Stimulated activated CD4-positive, alpha-beta T cell treated with anti-CD3 and anti-CD28 coated beads, Interleukin-15, amount 100 ng/mL, for 48 hours (primary cell): Measurements from ENCODE around the gene SIRT5.

Experiments used
- DNase-seq, 2 donors: peaks; one replicate each; pipeline ENCODE4 v3.0.0-alpha.2; 2020; ENCODE audit warnings: low read depth in 2 of 2

Gene SIRT5

DNA sequence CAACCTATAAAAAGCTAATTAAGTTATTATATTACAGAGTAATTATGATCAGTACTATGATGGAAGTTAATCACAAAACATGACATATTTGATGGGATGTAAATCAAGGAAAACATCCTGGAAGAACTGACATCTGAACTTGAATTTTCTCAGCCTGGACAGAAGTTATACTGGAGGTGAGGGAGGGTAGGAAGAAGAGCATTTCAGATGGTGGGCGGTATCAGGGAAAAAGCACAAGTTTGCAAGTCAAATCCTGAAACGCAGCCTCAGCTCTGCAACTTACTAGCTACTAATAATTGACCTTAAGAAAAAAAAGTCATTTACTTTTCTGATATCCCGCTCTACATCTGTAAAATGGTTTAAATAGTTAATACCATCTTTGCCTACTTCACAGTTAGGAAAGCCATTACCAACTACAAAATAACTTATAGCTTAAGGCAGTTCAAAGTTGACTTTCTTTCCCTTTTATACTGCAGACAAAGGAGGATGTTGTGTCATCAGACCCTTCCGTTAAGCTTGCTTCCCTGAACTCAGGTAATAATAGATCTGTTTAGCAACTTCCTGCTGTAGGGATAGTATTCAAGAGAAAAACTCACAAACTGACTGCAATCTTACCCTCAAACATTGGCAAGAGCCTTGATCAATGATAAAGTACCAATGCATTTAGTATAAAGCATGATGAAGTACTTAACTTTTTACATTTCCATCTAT lies 61.7 kb downstream of the SIRT5 start:
- DNase-seq = no peak

- no peak for DNase-seq
Measured at GRCh38 chr6:13638014-13638413, 63.6 kb downstream of the SIRT5 start.

DNA sequence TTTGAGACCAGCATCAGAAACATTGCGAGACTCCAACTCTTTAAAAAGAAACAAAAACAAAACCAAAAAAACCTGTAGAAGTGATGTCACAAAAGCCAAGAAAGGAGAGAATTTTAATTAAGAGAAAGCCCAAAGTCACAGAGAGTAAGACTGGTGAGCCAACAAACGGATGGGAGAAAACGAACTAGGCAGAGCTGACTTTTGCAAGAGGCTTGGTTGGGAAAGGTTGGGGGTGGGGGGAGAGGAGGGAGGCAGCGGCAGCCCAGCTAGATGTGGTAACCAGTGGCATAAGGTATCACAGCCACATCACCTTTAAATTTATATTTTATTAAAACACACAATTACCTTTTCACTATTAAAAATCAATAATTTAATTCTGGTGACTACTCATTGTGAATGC lies 64.2 kb downstream of the SIRT5 start:
- no peak for DNase-seq

- DNase-seq = no peak
Measured at GRCh38 chr6:13641315-13641714, 66.9 kb downstream of the SIRT5 start.

- no peak for DNase-seq
Measured at GRCh38 chr6:13643125-13643524, 68.7 kb downstream of the SIRT5 start.

DNA sequence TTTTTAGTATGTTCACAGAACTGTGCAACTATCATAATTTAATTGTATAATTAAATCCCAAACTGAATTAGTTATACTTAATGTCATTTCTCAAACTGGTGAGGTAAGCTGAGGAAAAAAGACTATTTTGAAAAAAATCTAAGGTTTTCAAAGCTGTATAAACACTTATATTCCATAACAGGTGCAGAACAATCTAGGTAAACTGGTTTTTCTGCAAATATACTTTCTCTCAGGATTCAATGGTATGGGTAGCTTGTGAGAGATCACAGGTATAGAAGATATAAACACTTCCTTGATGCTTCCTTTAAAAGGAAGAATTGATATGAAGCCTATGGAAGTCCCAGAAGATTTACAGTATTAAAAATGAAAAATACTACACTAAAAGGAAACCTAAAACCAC lies 74.4 kb downstream of the SIRT5 start:
- DNase-seq = no peak

GRCh38 chr6:13649393-13649792 lies 75.0 kb downstream of the SIRT5 start:
- no peak for DNase-seq

- no peak for DNase-seq
Measured at GRCh38 chr6:13653296-13653695, 78.9 kb downstream of the SIRT5 start.

- DNase-seq = no peak
Measured at GRCh38 chr6:13654496-13654895, 80.1 kb downstream of the SIRT5 start.

GRCh38 chr6:13655700-13656099 lies 81.3 kb downstream of the SIRT5 start:
- DNase-seq = no peak

GRCh38 chr6:13660273-13660672 lies 85.9 kb downstream of the SIRT5 start:
- no peak for DNase-seq

DNA sequence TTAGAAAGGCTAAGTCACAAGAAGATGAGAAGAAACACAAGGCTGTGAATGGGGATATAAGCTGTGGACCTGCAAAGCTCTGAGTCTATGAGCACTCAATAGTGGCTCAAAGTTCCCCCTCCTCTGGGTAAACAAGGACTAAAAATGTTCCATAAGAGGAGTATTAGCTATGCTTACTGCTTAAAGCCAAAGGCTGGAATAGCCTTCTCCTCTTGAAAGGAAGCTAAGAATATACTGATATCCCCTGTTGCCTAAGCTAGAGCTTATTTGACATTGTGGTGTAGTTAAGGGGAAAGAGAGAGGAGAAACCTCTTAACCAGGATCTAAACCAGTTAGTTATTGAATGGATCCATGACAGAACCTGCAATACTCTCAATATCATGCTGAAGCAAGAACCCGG lies 86.5 kb downstream of the SIRT5 start:
- no peak for DNase-seq

- DNase-seq = no peak
Measured at GRCh38 chr6:13661647-13662046, 87.2 kb downstream of the SIRT5 start.

GRCh38 chr6:13662651-13663334 lies 88.4 kb downstream of the SIRT5 start:
- no peak for DNase-seq

DNA sequence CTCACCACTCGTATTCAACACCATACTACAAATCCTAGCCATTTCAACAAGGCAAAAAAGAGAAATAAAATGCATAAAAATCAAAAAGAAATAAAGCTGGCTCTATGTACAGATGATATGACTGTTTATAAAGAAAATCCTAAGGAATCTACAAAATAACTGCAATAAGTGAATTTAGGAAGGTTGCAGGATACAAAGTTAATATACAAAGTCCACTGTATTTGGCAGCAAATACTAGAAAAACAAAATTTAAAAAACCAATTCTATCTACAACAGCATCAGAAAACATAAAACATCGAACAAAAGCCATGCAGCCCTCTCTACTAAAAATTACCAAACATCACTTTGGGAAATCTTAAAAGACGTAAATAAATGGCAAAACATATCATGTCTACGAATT lies 89.6 kb downstream of the SIRT5 start:
- DNase-seq = no peak
